HG03175 (cell line): Measurements from ENCODE around the gene CLDN15.
A peak's percentile ranks its signal among the peaks of the same experiment; 100 is the strongest.
"Not testable (repeated sequence)": the region's sequence is repeated elsewhere in the genome, so short reads cannot be mapped to it uniquely, and the experiment has no call there.

Source experiments
- ATAC-seq: cut with Tn5 transposase; IDR thresholded peaks from one replicate; pipeline ENCODE4 v1.9.1; 2021; ENCODE audit warnings: mild to moderate bottlenecking, moderate library complexity; ENCODE audit not compliant: unreplicated experiment

The CLDN15 gene

GRCh38 chr7:101237206-101238067, at the start of gene CLDN15:
Gene CLDN15 (minus strand): TSS chr7:101237802. CDS start chr7:101237581, 221 bp downstream.
- ATAC-seq, result no peak

GRCh38 chr7:101287032-101287431, 49.4 kb upstream of the CLDN15 start:
- ATAC-seq, result no peak

GRCh38 chr7:101285880-101286279, 48.3 kb upstream of the CLDN15 start:
- not testable (repeated sequence) for ATAC-seq

GRCh38 chr7:101285171-101285570, 47.6 kb upstream of the CLDN15 start:
- no peak for ATAC-seq

- ATAC-seq, result not testable (repeated sequence)
Observed at GRCh38 chr7:101280912-101281311, 43.3 kb upstream of the CLDN15 start.

GRCh38 chr7:101278461-101279292, 41.1 kb upstream of the CLDN15 start:
- no peak for ATAC-seq

GRCh38 chr7:101277155-101277554, 39.6 kb upstream of the CLDN15 start:
- ATAC-seq, result no peak

- no peak for ATAC-seq
Observed at GRCh38 chr7:101273206-101273605, 35.6 kb upstream of the CLDN15 start.

- no peak for ATAC-seq
Observed at GRCh38 chr7:101271021-101271420, 33.4 kb upstream of the CLDN15 start.

GRCh38 chr7:101269664-101270063, 32.1 kb upstream of the CLDN15 start:
- no peak for ATAC-seq

- no peak for ATAC-seq
Observed at GRCh38 chr7:101265622-101266516, 28.3 kb upstream of the CLDN15 start.

GRCh38 chr7:101264102-101264706, 26.6 kb upstream of the CLDN15 start:
- ATAC-seq, result not testable (repeated sequence)

GRCh38 chr7:101258243-101258731, 20.7 kb upstream of the CLDN15 start:
- no peak for ATAC-seq

- no peak for ATAC-seq
Observed at GRCh38 chr7:101255796-101256195, 18.2 kb upstream of the CLDN15 start.

GRCh38 chr7:101253199-101253598, 15.6 kb upstream of the CLDN15 start:
- ATAC-seq, result not testable (repeated sequence)

- ATAC-seq, result peak; percentile 98
Observed at GRCh38 chr7:101251871-101252659, 14.5 kb upstream of the CLDN15 start.

GRCh38 chr7:101250324-101250723, 12.7 kb upstream of the CLDN15 start:
- no peak for ATAC-seq

- no peak for ATAC-seq
Observed at GRCh38 chr7:101248276-101248675, 10.7 kb upstream of the CLDN15 start.

- ATAC-seq, result no peak
Observed at GRCh38 chr7:101245147-101245668, 7.6 kb upstream of the CLDN15 start.
